Fibroblast of lung (primary cell): Measurements from ENCODE around the gene COL10A1.
"Not testable (repeated sequence)": the region's sequence is repeated elsewhere in the genome, so short reads cannot be mapped to it uniquely, and the experiment has no call there.

Experiments
- EZH2 ChIP-seq: IDR thresholded peaks from 2 replicates; pipeline ENCODE4 v1.5.1; 2012; ENCODE audit warnings: low read length, control low read depth, mild to moderate bottlenecking; ENCODE audit errors: missing control alignments
- TF ChIP-seq, protein P1 (sequence below), 2 donors: IDR thresholded peaks in 1 of 2; conservative IDR thresholded peaks in 1 of 2; 1 replicate in 1 of 2; 2 replicates in 1 of 2; pipeline ENCODE4 v1.5.1; 2011 to 2012; ENCODE audit warnings: low read length in 2 of 2, control low read depth in 1 of 2, inconsistent platforms in 1 of 2, low read depth in 1 of 2, mild to moderate bottlenecking in 1 of 2

DNA sequence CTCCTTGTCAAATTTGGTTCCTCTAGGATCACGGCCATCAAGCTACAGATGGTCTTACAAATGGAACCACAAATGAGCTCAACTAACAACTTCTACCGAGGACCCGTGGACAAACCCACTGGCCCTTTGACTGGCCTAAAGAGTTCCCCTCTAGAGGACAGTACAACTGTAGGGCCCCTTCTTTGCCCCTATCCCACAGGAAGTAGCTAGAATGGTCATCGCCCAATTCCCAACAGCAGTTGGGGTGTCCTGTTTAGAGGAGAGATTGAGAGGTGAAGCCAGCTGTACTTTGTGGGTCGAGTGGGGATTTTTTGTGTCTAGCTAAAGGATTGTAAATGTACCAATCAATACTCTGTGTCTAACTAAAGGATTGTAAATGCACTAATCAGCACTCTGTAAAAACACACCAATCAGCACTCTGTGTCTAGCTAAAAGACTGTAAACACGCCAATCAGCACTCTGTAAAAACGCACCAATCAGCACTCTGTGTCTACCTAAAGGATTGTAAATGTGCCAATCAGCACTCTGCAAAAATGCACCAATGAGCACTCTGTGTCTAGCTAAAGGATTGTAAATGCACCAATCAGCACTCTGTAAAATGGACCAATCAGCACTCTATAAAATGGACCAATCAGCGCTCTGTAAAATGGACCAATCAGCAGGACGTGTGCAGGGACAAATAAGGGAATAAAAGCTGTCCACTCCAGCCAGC lies 29.7 kb downstream of the COL10A1 start:
- TF ChIP-seq, protein P1, sequence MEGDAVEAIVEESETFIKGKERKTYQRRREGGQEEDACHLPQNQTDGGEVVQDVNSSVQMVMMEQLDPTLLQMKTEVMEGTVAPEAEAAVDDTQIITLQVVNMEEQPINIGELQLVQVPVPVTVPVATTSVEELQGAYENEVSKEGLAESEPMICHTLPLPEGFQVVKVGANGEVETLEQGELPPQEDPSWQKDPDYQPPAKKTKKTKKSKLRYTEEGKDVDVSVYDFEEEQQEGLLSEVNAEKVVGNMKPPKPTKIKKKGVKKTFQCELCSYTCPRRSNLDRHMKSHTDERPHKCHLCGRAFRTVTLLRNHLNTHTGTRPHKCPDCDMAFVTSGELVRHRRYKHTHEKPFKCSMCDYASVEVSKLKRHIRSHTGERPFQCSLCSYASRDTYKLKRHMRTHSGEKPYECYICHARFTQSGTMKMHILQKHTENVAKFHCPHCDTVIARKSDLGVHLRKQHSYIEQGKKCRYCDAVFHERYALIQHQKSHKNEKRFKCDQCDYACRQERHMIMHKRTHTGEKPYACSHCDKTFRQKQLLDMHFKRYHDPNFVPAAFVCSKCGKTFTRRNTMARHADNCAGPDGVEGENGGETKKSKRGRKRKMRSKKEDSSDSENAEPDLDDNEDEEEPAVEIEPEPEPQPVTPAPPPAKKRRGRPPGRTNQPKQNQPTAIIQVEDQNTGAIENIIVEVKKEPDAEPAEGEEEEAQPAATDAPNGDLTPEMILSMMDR (conservative IDR thresholded peaks at IDR 0.05 in 1 of 2, IDR thresholded peaks at IDR 0.05 in 1 of 2; ENCODE audit: low read depth in 1 of 2, low read length in 2 of 2) = not testable (repeated sequence)
- TF ChIP-seq EZH2 = not testable (repeated sequence)
